ENCODE data around the gene MYADM.

MYADM gene

DNA sequence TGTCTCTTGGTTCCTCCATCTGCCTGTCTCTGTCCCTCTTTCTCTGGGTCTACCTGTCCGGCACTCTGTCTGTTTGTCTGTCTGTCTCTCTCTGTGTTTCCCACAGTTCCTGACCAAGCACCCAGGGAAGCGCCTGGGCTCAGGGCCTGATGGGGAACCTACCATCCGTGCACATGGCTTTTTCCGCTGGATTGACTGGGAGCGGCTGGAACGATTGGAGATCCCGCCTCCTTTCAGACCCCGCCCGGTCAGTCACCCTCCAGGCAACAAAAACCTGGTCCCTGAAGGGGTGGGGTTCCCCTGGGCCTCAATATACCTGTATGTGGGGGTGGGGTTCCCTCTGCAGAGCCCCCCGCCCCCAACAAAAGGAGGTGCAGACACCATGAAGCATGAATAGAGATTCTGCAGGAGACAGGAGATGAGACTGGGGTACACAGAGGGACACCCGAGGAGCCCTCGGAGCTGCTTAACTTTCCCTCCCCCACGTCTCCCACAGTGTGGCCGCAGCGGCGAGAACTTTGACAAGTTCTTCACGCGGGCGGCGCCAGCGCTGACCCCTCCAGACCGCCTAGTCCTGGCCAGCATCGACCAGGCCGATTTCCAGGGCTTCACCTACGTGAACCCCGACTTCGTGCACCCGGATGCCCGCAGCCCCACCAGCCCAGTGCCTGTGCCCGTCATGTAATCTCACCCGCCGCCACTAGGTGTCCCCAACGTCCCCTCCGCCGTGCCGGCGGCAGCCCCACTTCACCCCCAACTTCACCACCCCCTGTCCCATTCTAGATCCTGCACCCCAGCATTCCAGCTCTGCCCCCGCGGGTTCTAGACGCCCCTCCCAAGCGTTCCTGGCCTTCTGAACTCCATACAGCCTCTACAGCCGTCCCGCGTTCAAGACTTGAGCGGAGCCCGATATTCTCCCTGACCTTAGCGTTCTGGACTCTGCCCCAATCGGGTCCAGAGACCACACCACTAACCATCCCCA, 38.8 kb downstream of the MYADM start:
- peaks cover 29% of the 10 kb centered on the region for H3K27me3 ChIP-seq (replicated peaks)
- peak; percentile 92 for TF ChIP-seq CTCF (IDR thresholded peaks at IDR 0.05; ENCODE audit: low read depth, low read length, missing control alignments)
- H3K4me3 ChIP-seq (ENCODE audit: low read depth, low read length): no peak overlapping the region
- DNase-seq: no peak
- H3K27ac ChIP-seq: no peak overlapping the region
- in situ Hi-C loops (cut with HindIII; ENCODE audit: low pct_ligation_motif_present, low sequenced_read_pairs): no loop called here
- H3K36me3 ChIP-seq (replicated peaks): no peaks in the 10 kb centered on the region

- in situ Hi-C loops (cut with HindIII; ENCODE audit: low pct_ligation_motif_present, low sequenced_read_pairs): no loop called here
Measured at GRCh38 chr19:53907193-53907581, 39.5 kb downstream of the MYADM start.

DNA sequence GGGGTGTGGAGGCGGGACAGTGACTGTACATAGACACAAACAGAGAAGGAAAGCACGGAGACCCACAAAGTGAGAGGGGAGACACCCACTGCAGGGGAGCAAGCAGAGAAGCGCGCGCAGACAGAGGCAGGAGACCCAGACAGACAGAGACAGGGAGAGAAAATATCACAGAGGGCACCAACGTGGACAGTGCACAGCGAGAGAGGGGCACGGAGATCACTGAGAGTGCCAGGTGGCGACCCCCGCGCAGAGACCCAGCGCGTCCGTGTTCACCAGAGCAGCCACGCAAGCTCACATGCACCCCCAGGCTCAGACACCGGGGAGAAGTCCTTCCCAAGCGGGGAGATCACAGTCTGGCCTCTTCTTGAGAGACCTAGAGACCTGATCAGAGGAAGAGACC, 40.0 kb downstream of the MYADM start:
- in situ Hi-C loops (cut with HindIII; ENCODE audit: low pct_ligation_motif_present, low sequenced_read_pairs): no loop called here
- H3K4me3 ChIP-seq (ENCODE audit: low read depth, low read length): peak overlapping the region; percentile 32
- DNase-seq: no peak
- no peak overlapping the region for H3K27ac ChIP-seq
- no peaks in the 10 kb centered on the region for H3K36me3 ChIP-seq (replicated peaks)
- TF ChIP-seq CTCF (IDR thresholded peaks at IDR 0.05; ENCODE audit: low read depth, low read length, missing control alignments): no peak
- peaks cover 29% of the 10 kb centered on the region for H3K27me3 ChIP-seq (replicated peaks)

More at GRCh38 chr19:53907193-53907581, 39.5 kb downstream of the MYADM start:
- Histone ChIP-seq H3K27ac (no peak overlapping the region), H3K27me3 (replicated peaks) (peaks cover 29% of the 10 kb centered on the region), H3K36me3 (replicated peaks) (no peaks in the 10 kb centered on the region), H3K4me3 (ENCODE audit: low read depth, low read length) (no peak overlapping the region)
- no peak for TF ChIP-seq CTCF (IDR thresholded peaks at IDR 0.05; ENCODE audit: low read depth, low read length, missing control alignments)
- DNase-seq: no peak

DNA sequence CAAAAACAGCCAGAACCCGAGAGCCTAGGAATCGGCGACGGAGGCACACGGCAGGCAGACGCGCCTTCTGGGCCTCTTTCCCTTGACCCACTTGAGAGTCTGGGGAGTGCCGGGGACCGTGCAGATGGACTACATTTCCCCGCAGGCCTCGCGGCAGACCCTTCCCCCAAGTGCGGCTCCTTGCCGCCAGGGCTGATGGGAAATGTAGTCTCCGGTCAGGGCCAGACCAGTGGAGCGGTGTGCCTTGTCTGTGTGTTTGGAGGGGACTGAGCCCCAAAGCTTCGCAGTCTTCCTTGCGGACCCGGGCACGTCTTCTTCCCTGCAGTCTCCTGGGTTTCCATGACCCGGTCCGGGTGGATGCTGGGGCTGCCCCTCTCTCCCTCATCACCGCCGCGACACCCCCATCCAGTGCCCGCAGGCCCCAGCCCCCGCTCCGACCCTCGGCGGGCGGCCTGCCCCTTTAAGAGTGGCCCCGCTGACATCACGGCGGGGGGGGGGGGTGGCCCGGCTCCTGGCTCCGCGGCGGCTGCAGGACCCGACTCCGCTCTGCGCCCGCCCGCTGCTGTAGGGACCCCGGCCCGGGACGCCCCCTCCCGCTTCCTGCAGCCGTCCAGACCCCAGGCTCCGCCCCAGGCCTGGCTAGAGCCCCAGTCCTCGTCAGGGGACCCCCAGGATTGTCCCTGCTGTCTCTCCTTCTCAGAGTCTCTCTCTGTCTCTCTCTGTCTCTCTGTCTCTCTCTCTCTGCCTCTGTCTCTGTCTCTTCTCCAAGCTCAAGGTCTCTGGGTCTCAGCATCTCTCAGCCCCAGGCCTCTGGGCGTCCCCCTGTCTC, 40.6 kb downstream of the MYADM start:
- peak overlapping the region; percentile 42 for H3K4me3 ChIP-seq (ENCODE audit: low read depth, low read length)
- DNase-seq: peak; percentile 30
- H3K36me3 ChIP-seq (replicated peaks): no peaks in the 10 kb centered on the region
- in situ Hi-C loops (cut with HindIII; ENCODE audit: low pct_ligation_motif_present, low sequenced_read_pairs): no loop called here
- no peak for TF ChIP-seq CTCF (IDR thresholded peaks at IDR 0.05; ENCODE audit: low read depth, low read length, missing control alignments)
- no peak overlapping the region for H3K27ac ChIP-seq
- peaks cover 29% of the 10 kb centered on the region for H3K27me3 ChIP-seq (replicated peaks)

- Histone ChIP-seq H3K27me3 (replicated peaks) (peaks cover 29% of the 10 kb centered on the region), H3K4me3 (ENCODE audit: low read depth, low read length) (peak within 1 kb of the TSS; percentile 50), H3K36me3 (replicated peaks) (no peaks in the 10 kb centered on the region), H3K27ac (no peak within 1 kb of the TSS)
- in situ Hi-C loops (cut with HindIII; ENCODE audit: low pct_ligation_motif_present, low sequenced_read_pairs): no loop called here
- no peak for DNase-seq
- no peak for TF ChIP-seq CTCF (IDR thresholded peaks at IDR 0.05; ENCODE audit: low read depth, low read length, missing control alignments)
Measured at GRCh38 chr19:53908935-53909415, 41.3 kb downstream of the MYADM start, which contains the start of gene CACNG7. Gene CACNG7, plus strand, starts transcription at chr19:53909278. Its CDS starts 3,554 bp downstream, at chr19:53912832.
